GM19238 (cell line): ENCODE data around the gene PTPN1.
"Not testable (repeated sequence)": the region's sequence is repeated elsewhere in the genome, so short reads cannot be mapped to it uniquely, and the experiment has no call there.

Experiments used
- DNase-seq: peaks from one replicate; pipeline ENCODE4 v3.0.0; 2011; ENCODE audit warnings: low spot score; ENCODE audit not compliant: insufficient read length

Gene PTPN1

GRCh38 chr20:50557549-50558134 is 47.5 kb downstream of the PTPN1 start:
- no peak for DNase-seq

GRCh38 chr20:50558483-50558925 is 48.3 kb downstream of the PTPN1 start:
- DNase-seq = no peak

GRCh38 chr20:50559149-50559548 is 49.0 kb downstream of the PTPN1 start:
- DNase-seq = no peak

- no peak for DNase-seq
These were observed 49.9 kb downstream of the PTPN1 start for GRCh38 chr20:50559856-50560638.

- no peak for DNase-seq
These were observed 50.7 kb downstream of the PTPN1 start for GRCh38 chr20:50560867-50561266.

- no peak for DNase-seq
These were observed 51.3 kb downstream of the PTPN1 start for GRCh38 chr20:50561379-50562078.

GRCh38 chr20:50562262-50562701 is 52.1 kb downstream of the PTPN1 start:
- DNase-seq = no peak

GRCh38 chr20:50563133-50563944 is 53.2 kb downstream of the PTPN1 start:
- DNase-seq = no peak

GRCh38 chr20:50565383-50565782 is 55.2 kb downstream of the PTPN1 start:
- DNase-seq = no peak

- no peak for DNase-seq
These were observed 55.7 kb downstream of the PTPN1 start for GRCh38 chr20:50565871-50566270.

GRCh38 chr20:50567860-50568548 is 57.8 kb downstream of the PTPN1 start:
- no peak for DNase-seq

- no peak for DNase-seq
These were observed 58.4 kb downstream of the PTPN1 start for GRCh38 chr20:50568549-50568942.

GRCh38 chr20:50569487-50569863 is 59.3 kb downstream of the PTPN1 start:
- DNase-seq = not testable (repeated sequence)

GRCh38 chr20:50569864-50570836 is 60.0 kb downstream of the PTPN1 start:
- no peak for DNase-seq

GRCh38 chr20:50571466-50571865 is 61.3 kb downstream of the PTPN1 start:
- DNase-seq = no peak

- DNase-seq = no peak
These were observed 63.0 kb downstream of the PTPN1 start for GRCh38 chr20:50572938-50573777.

GRCh38 chr20:50574108-50574507 is 63.9 kb downstream of the PTPN1 start:
- DNase-seq = no peak

GRCh38 chr20:50574586-50574985 is 64.4 kb downstream of the PTPN1 start:
- no peak for DNase-seq
